GM19240 (cell line): ENCODE data around the gene NSF.
"Not testable (repeated sequence)": the region's sequence is repeated elsewhere in the genome, so short reads cannot be mapped to it uniquely, and the experiment has no call there.

Source experiments
- DNase-seq: peaks from one replicate; pipeline ENCODE4 v3.0.0; 2011; ENCODE audit warnings: low spot score; ENCODE audit not compliant: insufficient read length

NSF gene

DNA sequence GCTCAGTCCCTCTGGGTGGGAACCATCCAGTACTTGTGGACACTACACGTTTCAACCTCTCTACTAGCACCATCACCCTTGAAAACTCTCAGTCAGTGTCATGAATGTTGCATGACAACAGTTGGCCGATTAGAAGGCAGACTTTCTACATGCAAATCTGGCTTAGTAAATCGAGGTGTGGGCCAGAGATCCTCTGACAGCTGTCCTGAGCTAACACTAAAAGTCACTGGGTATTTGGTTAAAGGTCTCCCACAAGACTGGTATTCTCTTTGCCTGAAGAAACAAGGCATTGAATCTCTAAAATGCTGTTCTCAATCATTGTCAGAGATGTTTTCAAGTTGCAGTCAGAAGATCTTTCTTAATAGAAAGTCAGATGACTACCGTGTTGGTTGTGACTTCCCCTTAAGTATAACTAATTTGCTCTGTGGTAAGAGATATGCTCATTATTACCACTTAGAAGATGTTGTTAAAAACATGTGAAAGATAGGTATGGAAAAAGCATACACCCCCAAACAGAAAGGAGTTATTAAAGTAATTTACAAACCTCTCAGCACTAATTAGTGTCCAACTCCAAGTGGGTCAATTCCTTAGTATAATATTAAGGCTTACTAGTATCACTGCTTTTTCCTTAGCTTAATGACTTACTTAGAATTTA, 165.7 kb downstream of the NSF start:
- DNase-seq: no peak

DNA sequence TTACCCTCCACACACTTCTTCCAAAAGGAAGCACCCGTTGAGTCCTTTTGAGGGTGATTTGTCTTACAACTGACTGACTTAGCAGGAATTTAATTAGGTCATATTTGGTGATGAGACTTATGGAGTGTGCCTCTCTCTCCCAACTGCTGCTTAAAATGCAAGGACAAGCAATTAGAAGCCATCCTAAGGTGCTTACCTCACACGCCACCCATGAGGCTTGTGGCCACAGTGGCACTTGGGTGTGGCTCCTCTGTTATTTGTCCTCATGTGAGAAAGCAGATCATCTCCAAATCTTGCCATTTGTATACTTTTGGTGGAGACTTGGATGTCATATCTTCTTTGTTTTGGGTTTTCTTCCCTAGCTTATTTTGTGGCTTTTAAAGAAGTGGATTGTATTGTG, 166.4 kb downstream of the NSF start:
- DNase-seq: no peak

DNA sequence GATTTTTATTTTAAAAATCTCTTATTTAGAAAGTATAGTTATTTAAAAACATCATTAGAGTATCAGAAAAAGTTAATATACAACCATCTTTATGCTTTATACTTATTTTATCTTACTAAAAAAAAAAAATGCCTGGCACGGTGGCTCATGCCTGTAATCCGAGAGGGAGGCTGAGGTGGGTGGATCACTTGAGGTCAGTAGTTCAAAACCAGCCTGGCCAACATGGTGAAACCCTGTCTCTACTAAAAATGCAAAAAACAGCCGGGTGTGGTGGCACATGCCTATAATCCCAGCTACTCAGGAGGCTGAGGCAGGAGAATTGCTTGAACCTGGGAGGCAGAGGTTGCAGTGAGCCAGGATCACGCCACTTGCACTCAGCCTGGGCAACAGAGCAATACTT, 167.1 kb downstream of the NSF start:
- not testable (repeated sequence) for DNase-seq

DNA sequence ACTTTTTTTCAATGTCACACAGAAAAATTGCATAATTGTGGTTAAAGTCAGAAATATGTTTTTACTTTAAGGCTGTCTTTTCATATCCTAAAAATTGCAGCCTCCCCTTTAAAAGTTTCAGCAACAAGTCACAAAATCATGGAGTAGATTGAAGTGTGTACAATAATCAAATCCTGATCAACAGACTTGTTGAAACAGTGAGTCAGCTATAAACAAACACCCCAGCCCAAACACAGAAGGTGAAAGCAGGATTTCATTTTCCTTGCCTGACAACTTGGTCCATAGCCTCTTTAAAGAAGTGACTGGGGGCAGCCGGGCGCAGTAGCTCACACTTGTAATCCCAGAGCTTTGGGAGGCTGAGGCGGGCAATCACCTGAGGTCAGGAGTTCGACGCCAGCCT, 168.1 kb downstream of the NSF start:
- no peak for DNase-seq

GRCh38 chr17:46759141-46759540, 168.7 kb downstream of the NSF start:
- DNase-seq: no peak

DNA sequence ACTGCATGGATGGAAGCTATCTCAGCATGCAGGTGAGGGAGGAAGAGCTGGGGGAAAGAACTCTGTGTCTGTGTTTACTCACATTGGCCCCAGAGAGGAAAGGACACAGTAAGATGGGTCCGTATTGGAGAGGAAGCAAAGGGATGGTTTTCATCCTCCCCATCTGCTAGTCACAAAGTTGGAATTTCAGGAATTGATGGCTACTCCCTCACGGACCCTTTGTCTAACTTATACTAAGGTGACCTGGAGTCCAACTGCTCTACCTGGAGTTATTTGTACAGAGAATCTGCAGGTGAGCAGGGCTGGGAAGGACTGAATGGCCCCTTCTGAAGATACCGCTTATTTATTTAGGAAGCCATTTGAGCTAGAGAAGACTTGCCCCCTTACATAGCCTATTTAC, 172.9 kb downstream of the NSF start:
- no peak for DNase-seq

DNA sequence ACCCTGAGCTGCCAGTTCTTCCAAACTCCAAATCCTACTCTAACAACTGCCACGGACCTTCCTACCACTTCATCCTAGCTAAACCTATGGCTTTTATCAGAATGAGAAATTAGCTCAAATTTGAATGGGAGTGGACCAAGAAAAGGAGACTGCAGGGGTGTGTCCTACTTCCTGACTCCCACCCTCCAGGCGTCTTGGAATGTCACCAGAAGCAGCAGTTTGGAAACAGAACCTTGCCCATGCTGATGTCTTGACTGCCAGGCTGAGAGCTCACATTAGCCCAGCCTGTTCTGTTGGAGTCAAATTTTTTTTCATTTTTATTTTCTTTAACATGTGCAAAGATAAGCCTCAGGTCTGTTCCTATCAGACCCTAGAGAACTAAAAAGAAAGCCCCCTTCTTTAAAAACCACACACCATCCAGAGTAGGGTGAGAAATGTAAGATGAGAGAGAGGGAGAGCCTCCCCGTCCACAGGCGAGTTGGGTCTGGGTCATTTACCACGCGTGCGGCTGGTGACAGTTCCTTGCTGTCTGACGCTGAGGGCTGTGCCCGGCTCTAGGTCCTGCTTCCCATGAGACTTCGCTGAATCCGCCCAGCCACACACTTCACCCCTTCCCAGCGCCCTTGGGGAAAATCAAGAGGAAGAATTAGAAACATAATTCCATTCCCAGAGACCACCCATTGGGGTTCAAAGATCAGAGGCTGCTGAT, 173.7 kb downstream of the NSF start:
- no peak for DNase-seq

GRCh38 chr17:46764709-46765401, 174.4 kb downstream of the NSF start:
- no peak for DNase-seq

GRCh38 chr17:46765453-46765852, 175.0 kb downstream of the NSF start:
- no peak for DNase-seq

DNA sequence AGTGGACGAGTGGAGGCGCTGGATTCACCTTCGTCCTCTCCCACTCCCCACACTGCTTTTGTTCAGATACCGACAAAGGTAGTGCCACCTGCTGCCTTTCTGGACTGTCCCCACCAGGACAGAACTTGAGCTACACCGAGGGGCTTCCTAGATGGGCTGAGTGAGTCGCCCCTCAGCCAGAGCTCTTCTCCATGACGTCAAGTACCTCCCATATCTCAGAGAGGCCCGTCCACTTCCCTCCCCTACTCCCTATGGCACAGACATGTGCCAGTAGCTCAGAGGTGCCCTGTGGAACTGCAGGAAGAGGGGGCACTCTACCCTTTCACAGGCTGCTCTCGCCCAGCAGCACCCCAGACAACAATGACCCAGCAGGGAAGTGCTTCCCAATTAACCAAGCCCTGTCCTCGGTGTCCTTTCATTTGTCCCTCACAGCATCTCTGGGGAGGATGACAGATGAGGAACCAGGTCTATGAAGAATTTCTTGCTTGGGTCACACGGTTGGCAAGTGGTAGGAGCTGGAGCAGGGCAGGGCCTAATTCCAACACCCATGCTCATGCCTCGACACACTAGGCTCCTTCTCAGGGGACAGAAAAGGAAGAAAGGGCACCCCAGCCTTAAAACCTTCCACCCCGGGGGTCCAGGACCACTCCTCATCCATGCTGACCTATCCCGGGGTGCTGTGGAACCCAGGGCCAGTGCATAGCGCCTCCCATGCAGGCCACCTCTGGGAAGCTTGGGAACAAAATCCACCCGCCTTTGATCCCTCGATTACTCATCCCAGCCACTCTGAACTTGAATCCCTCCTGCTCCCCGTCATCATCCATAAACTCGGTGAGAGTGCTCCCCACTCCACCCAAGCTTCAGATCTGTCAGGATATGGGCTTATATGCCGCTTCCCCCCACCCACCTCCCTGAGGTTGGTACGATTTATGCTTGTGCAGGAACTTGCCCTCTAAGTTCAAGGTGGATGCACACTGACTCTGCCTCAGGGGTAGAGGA, 176.3 kb downstream of the NSF start:
- no peak for DNase-seq

GRCh38 chr17:46768540-46768870, 178.0 kb downstream of the NSF start:
- no peak for DNase-seq

GRCh38 chr17:46768896-46769295, 178.4 kb downstream of the NSF start:
- DNase-seq: not testable (repeated sequence)

GRCh38 chr17:46769531-46770438, 179.3 kb downstream of the NSF start:
- DNase-seq: no peak

GRCh38 chr17:46770439-46770817, 180.0 kb downstream of the NSF start:
- no peak for DNase-seq

DNA sequence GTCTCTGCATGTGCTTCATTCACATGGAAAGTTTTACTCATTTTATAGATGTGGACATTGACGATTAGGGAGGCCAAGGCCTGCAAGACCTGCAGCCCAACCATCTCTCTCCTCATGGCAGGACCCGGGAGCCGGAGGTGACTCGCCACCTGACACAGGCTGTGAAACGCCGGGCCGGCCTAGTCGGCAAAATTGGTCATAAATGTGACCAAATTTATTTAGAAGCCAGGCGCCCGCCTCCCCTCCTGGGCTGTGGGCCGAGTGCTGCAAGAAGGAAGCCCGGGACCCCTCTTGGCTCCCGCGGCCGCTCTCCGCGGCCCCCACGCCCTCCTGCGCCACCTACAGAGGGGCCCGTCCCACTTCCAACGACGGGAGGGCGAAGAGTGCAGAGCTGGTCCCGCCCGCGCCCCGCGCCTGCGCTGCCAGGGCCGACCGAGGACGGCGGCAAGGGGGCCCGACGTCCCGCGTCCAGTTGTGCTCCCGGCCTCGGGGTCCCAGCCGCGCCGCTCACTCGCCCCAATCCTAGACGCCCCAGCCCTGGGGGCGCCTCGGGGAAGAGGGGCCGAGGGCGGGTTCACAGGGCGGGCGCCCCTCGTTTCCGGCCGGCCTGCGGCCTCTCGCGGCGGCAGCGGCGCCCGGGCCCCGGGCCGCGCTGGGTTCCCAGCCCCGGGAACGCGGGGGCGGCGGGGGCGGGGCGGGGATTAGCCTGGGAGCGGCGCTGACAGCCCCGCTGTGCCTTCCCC, 180.5 kb downstream of the NSF start:
- DNase-seq: no peak

DNA sequence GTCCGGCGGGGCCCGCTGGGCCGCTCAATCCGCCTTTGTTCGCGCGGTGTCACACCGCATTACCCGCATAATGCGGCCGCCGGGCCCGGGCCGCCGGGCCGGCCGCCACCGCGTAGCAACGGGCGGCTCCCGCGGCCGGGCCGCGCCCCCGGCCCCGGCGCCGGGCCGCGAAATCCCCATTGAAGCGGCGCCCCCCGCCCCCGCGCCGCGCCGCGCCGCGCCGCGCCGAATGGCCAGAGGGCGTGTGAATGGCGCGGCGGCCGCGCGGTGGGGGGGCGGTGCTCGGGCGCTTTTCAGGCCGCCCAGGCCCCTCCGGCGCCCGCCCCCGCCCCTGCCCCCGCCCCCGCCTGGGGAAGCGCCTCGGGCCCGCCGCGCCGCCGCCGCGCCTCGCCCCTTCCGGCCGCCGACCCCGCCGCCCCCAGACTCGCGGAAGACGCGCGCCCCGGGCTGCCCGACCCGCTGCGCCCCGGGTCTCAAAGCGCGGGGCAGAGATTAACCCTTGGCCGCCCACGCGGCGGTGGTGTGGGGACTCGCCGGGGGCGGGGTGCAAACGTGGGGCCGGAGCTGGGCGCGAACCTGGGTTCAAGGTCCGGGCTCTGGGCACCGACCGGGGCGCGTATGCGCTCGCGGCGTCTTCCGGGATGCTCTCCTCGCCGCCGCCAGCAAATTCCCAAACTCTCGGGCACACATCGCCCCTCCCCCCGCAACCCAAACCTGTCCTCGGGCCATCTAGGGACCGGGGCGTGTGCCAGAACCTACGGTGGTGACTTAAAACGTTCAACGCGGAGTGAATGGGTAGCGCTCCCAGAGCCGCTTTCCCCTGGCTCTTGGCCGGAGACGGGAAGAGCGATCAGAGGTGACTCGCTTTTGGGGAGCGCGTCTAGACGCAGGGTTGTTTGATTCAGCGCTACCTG, 181.3 kb downstream of the NSF start:
- no peak for DNase-seq

- no peak for DNase-seq
These were observed 182.2 kb downstream of the NSF start for GRCh38 chr17:46772475-46773220.

GRCh38 chr17:46773221-46773605, 182.7 kb downstream of the NSF start:
- no peak for DNase-seq
